Stimulated activated CD4-positive, alpha-beta T cell treated with anti-CD3 and anti-CD28 coated beads, TNF-alpha, amount 100 ng/mL, for 24 hours (primary cell): Measurements from ENCODE around the gene GALNT2.

Source experiments
- DNase-seq, 3 experiments: peaks; one replicate each; pipeline ENCODE4 v3.0.0-alpha.2; 2020; ENCODE audit warnings: low read depth in 3 of 3

Gene GALNT2

DNA sequence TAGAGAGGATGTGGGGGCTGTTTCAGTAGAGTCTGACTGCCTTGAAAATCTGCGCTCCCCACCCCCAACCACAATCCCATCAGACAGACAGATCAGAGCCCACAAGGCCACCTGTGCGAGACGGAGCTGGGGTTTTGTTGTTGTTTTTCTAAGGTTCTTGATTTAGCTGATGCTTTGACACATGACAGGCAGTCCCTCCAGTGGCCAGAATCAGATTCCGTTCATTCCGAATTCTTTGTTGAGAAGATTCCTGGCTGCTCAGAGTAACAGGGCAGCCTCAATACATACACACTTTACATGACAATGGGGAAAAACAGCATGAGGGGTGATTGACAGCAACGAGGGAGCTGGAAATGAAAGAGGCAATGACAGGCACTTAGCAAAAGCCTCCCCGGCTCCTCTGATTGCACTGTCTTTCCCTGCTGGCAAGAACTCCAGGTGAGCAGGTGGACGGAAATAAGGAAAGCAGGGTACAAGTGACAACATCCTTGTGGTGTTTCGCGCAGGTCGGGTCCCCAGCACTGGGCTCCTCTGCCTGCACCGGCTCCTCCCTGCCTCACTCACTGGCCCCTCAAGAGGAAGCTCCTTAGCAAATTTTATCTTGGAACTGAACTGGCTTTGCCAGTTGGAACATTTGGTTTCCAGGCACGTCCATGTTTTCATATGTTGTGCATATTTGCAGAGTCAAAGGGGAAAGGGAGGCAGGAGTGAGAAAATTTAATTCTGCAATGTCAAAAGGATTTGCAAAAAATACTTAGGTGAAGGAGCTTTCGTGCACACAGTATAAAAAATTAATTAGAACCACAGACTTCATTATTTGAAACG, 210.4 kb downstream of the GALNT2 start:
- no peak for DNase-seq

- DNase-seq: no peak
Observed at GRCh38 chr1:230278376-230278775, 211.3 kb downstream of the GALNT2 start.

DNA sequence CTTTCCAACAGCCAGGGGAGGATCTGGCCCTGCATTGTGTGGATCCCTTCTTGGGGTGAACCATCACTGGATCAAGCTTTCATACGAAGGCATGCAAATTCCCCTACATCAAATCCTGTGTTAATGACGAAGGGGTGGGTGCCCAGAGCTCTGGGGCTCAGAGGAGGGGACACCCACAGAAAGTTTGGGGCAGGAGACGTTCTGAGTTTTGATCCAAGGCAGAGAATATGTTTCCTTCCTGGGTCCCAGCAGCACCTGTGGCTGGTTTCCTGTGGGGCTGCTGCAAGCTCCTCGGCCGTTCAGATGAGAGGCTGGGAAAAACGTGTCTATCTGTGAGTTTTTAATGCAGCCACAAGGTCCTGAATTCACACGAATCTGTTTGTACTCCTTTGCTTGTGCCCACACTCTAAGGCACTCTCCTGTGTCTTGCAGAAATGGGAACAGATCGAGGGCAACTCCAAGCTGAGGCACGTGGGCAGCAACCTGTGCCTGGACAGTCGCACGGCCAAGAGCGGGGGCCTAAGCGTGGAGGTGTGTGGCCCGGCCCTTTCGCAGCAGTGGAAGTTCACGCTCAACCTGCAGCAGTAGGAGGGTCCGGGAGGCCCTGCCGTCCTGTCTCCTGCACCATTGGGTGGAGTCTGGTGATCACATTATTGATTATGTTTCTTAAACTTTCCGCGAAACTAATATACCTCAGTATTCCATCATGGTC, 212.0 kb downstream of the GALNT2 start:
- no peak for DNase-seq

DNA sequence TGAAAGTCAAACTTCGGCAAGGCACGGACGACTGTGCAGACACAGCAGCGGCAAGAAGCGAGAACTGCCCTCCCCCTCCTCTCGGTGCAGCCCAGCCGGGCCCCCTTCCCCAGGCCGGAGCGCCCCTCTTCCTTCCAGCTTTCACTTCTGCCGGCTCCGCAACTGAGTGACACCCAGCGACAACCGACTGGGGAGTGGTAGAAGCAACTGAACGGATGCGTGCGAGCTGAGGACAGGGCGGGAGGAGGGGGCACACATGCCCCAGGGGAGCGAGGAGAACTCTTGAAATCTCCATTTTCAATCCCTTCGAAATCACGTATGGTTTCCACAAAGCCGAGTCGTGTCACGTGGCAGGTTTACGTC, 212.5 kb downstream of the GALNT2 start:
- no peak for DNase-seq

DNA sequence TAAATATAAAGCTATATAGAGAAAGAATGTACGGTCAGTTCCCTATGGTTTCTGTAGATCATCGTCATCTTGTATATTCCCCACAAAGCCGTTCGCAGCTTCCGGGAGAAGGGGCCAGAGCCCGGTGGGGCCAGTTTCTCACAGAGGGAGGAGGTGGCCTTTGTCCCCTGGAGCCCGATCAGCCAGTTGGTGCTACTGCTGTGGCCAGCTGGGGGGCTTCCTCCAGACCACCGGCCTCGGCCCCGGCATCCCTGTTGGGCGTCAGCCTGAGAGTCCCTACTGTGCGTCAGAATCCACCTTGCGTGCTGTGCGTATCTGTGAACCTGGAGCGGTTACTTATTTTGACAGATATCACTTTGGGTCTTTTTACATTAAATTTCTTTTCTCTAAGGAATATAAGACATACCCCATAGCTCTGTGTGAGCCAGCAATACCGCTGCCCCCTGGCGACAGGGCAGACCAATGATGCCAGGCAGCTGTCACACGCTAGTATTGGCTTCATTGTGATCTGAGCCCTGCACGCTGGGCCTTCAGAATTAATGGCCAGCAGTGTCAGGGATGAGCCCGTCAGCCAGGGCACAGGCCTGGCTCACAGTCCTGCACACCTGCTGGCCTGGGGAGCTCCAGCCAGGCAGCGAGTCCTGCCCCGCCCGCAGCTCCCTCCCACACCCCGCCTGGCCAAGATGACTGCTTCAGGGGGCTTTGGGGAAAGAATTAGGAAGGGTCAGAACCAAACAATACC, 213.2 kb downstream of the GALNT2 start:
- DNase-seq: no peak

- no peak for DNase-seq
Observed at GRCh38 chr1:230280906-230281413, 213.9 kb downstream of the GALNT2 start.

DNA sequence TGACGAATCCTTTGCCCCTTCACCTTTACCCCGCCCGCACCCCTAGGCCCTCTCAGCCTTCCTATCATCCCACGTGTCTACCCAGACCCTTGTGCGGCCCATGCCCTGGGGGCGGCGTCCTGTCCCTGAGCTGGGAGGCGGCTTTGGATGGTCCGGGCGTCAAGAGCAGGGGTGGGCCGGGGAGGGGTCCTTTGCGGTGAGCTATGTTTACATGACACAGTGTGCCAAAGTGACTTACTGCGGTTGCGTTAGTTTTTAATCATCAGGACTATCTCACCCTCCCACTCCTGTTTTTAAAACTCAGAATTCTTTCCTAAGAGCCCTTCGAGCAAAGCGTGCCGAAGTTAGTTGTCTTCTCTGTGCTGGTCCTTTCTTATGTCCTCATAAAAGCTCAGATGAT, 214.5 kb downstream of the GALNT2 start:
- no peak for DNase-seq

DNA sequence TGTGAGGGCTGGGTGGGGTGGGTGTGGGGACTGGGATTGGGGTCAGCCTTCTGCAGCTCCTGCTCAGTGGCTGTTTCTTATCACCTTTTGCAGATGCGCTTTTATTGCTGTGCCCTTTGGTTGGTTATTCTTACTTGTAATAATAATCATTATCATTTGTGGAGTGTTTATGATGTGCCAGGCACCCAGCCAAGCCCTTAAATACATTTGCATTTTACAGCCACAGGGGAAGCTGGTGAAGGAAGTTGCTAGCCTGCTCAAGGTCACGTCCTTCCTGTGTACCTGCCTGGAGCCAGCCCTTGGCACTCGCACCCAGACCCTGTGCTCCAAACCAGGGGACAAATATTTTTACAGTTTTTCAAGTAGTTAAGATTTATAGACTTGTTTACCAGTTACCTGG, 215.1 kb downstream of the GALNT2 start:
- no peak for DNase-seq

GRCh38 chr1:230283678-230284077, 216.6 kb downstream of the GALNT2 start:
- no peak for DNase-seq

- DNase-seq: no peak
Observed at GRCh38 chr1:230284891-230285290, 217.9 kb downstream of the GALNT2 start.

DNA sequence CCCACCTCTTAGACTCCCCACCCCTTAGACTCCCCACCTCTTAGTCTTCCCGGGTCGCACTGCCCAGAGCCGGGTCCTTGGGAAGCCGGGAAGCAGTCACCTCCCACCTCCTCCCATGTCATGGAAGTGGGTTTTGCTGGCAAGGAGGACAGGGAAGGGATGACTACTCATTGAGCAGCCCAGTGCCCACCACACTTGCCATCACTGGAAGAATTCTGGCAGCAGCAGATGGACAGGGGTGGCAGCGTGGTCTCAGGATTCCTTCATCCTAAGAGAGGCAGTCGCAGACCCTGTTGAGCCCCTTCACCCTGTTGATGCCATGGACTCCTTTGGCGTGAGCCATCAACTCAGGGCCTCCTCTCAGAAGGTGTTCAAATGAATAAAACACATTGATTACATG, 218.3 kb downstream of the GALNT2 start:
- no peak for DNase-seq

DNA sequence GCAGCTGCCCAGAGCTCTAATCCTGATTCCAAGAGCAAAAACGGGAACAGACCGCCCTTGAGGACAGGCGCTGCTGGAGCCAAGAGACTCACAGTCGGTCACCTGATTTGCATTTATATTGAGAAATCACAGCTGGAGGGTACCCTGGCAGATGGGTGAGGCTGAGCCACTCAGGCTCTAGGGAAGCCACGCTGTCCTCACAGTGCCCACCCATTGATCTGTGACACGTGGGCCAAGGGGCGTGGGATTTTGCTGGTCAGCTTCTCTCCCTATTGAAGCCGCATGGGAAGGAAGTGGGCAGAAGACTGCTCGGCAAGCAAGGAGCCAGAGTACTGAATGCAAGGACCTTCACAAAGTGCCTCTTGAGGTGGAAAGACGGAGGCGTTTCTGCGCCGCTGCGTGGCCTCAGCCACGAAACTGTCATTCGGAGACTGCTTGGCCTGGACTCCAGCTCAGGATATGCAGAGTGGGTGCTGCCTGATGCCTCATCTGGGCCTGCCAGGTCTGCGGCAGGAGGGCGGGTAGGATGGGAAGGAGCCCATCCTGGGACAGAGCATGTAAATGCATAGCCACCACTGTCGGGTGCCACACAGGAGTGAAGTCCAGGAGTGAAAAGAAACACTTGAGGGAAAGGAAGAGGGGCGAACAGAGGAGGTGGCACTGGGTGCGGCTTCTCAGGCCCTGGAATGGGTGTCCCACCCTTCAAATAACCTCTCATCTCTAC, 219.3 kb downstream of the GALNT2 start:
- DNase-seq: no peak

DNA sequence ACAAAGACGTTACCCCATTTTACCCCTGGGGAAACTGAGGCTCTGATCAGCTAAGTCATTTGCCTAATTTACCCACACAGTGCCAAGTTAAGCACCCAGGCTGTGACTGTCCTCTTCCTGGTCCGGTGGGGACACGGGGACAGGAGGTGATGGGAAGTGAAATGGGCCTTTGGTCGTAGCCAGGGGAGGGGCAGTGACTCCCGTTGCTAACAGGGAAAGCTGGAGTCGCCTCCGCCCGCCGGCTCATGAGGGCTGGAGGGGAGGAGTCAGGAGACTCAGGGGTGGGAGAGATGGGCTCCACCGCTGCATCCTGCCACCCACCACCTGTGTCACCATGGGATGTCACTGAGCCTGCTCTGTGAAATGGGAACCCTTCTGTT, 219.8 kb downstream of the GALNT2 start:
- DNase-seq: no peak

DNA sequence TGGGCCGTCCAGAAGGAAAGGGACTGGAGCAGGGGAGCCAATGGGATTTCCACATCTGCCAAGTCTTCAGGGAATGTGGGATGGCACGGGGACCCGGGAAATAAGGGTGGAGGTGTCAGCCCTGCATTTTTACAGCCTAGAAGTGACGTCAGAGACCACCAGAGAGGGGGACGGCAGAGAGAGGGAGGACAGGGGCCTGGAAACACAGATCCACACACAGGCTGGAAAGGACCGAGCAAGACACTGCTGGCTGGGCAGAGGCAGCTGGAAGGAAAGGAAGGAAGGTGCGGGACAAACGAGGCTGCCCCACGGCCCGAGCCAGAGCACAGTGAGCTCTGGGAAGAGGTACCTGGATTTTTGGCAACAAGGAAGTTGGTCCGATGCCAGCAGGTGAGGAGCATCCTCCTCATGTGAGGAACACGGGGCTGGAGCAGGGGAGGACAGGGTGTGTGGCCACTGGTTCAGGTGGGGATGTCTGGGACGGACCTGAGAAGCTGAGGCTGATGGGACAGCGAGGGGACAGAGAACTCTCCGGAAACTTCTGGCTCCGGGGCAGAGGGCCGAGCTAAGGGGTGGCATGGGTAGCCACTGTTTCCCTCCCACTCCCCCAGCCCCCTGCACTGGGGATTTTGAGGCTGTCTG, 220.8 kb downstream of the GALNT2 start:
- DNase-seq: no peak

DNA sequence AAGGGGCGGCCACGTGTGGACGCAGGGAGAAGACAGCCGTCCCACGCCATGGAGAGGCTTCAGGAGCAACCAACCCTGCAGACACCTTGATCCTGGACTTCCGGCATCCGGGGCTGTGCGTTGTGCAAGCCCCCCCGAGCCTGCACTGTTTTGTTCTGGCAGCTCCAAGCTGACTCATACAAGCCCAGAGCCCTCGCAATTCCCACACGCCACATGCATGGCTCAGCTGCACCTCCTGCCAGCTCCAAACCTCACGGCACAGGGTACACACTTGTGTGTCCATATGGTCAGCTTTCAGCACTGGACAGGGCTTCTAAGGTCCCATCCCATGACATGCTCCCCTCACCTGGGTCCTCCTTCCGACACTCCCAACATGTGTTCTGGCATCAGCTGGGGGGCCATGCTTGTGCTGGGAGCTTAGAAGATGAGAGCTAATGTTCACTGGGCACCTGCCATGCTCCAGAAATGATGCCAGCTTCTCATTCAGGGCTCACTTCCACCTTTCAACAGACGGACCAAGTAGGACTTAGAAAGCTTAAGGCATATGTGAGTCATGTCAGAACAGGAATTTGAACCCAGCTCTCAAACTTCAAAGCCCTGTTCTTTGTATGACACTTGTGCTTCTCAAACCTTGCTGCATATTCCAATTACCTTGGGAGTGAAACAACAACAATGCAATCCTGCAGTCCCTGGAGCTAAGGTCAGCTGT, 221.8 kb downstream of the GALNT2 start:
- DNase-seq: no peak

DNA sequence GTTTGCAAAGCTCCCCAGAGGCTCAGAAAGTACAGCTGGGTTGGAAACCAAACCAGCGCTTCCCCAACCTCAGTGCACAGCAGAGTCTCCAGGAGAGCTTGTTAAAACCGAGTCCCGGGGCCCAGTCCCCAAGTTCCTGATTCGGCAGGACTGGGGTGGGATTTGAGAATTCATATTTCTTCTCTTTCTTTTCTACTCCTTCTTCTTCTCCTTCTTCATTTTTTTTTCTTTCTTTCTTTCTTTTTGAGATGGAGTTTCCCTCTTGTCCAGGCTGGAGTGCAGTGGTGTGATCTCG, 222.3 kb downstream of the GALNT2 start:
- DNase-seq: no peak

GRCh38 chr1:230291731-230292620, 224.9 kb downstream of the GALNT2 start:
- DNase-seq: no peak

DNA sequence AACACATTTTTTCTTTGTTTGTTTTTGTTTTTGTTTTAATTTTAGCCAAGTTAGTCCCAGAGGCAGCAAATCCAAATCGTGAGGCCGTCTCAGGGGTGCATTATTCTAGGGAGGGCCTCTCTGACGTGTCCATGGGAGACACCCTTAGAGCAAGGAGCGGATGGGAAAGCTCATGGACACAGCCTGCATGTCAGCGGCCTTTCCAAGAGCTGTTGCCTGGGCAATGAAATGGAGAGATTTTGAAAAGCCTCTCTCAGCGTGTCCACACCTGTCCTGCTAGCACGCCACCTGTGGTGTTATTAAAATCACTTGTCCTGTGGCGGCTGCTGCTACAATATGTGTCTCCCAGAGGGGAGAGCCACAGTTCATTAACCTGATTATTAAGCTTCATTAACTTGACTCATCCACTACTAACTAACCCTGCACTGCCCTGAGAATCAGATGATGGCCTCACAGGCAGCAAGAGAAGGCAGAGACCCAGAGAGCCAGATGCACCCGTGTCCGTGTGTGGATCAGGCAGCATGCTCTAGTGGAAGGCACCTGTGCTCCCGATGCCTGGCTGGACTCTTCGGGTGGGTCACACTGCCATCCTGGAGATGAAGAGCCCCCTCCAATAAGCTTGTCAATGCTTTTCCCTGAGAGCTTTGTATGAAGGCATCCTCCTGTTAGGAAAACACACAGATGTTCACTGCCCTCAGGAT, 225.8 kb downstream of the GALNT2 start:
- DNase-seq: no peak

DNA sequence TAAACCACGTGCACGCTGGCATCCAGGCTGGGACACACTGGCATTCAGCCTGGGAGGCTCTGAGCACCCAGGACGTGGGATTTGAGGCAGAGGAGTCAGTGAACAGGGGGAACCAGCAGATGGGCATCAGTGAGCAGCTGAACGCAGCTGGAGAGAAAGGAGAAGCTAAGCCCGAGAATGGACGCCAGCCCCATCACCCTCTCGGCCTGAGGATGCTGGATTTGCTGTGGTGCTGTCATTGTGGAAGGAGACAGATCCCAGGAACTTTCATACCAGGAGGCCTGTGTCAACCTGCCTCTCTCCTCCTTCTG, 226.3 kb downstream of the GALNT2 start:
- DNase-seq: no peak

GRCh38 chr1:230295367-230295766, 228.3 kb downstream of the GALNT2 start:
- no peak for DNase-seq
